ENCODE measurements around the gene SRSF5. TPM values are rescaled to one million over a fixed set of nuclear protein-coding genes. Genes with fewer than 3 reads are reported as not detected.

Gene SRSF5
- total RNA-seq, 1 experiment from 2014 or later: 389 TPM

- no peak overlapping the region for H4K91ac ChIP-seq (ENCODE audit: insufficient read length, low read depth, low read length)
- H3K27me3 Mint-ChIP-seq (ENCODE audit: low read depth): no peaks in the 10 kb centered on the region; the same call in none of the 2 replicates
- H2AK5ac ChIP-seq (ENCODE audit: insufficient read length, low read length): no peak overlapping the region
- DNase-seq: no peak
- H2BK15ac ChIP-seq (ENCODE audit: low read depth, low read length): no peak overlapping the region
- no peaks in the 10 kb centered on the region for H4K20me1 ChIP-seq (ENCODE audit: control insufficient read depth, insufficient read depth, insufficient read length)
- H2BK12ac ChIP-seq (ENCODE audit: insufficient read length, low read depth, low read length): no peak overlapping the region
- no peak overlapping the region for H3T11ph ChIP-seq (ENCODE audit: low read length)
- peak overlapping the region; percentile 3 to 45 (median 11); a peak in 3 of 7 replicates for H3K27ac Mint-ChIP-seq
- no CpG with 5 or more reads among the region's 22 CpGs for WGBS (ENCODE audit: extremely low coverage, insufficient read length, low lambda C conversion rate)
- no peaks in the 10 kb centered on the region for H3K4me1 ChIP-seq (ENCODE audit: insufficient read depth, low read length)
- no peaks in the 10 kb centered on the region for H3K27me3 ChIP-seq (ENCODE audit: insufficient read depth, low read length)
- H3K4me2 ChIP-seq (ENCODE audit: insufficient read depth, insufficient read length, low read length): no peak overlapping the region
- H3K4me1 Mint-ChIP-seq: peaks cover 19 to 29% of the 10 kb centered on the region in 2 experiments
- H3K79me1 ChIP-seq (ENCODE audit: insufficient read depth, low read depth, low read length, poor library complexity, severe bottlenecking): peaks cover 6% of the 10 kb centered on the region
- peaks cover 59 to 73% (median 69%) of the 10 kb centered on the region in 3 experiments for H3K36me3 Mint-ChIP-seq (ENCODE audit: insufficient read depth in 1 of 3, low read depth in 3 of 3)
- H2BK20ac ChIP-seq (ENCODE audit: low read depth, low read length, poor library complexity, severe bottlenecking): no peak overlapping the region
- no peaks in the 10 kb centered on the region for H3K9me3 ChIP-seq (ENCODE audit: control insufficient read depth, low read depth, low read length)
- H2BK5ac ChIP-seq (ENCODE audit: insufficient read length, low read length): no peak overlapping the region
- H3K23me2 ChIP-seq (ENCODE audit: insufficient read length, low read depth, low read length, poor library complexity, severe bottlenecking): peaks cover 6% of the 10 kb centered on the region
- no peaks in the 10 kb centered on the region for H3K9me3 Mint-ChIP-seq
- peaks cover 3% of the 10 kb centered on the region; the same call in 1 of the 2 replicates for H3K79me2 ChIP-seq (ENCODE audit: insufficient read depth, low read length)
- H4K8ac ChIP-seq (replicated peaks; ENCODE audit: insufficient read length, low read depth, low read length): no peak overlapping the region
- no peak overlapping the region for H3K23ac ChIP-seq (ENCODE audit: insufficient read length, low read depth, low read length)
- no peak overlapping the region for H3K9ac ChIP-seq (ENCODE audit: extremely low read depth, insufficient read length, low read length)
- no peak overlapping the region for H4K5ac ChIP-seq (ENCODE audit: insufficient read length, low read depth, low read length)
- H3K14ac ChIP-seq (ENCODE audit: insufficient read depth, low read length): no peak overlapping the region
- no peak overlapping the region for H3K56ac ChIP-seq (ENCODE audit: insufficient read length, low read depth, low read length)
- no peak for TF ChIP-seq CTCF (conservative IDR thresholded peaks at IDR 0.05)
- H2BK120ac ChIP-seq (ENCODE audit: low read depth, low read length, poor library complexity, severe bottlenecking): no peak overlapping the region
- H2AFZ ChIP-seq (ENCODE audit: low read length): no peak overlapping the region
- no peak overlapping the region for H3K18ac ChIP-seq (ENCODE audit: insufficient read length, low read depth, low read length)
- peak overlapping the region; percentile 24 to 46; a peak in 4 of 5 replicates for H3K4me3 Mint-ChIP-seq
- H3K4ac ChIP-seq (ENCODE audit: low read depth, low read length): no peak overlapping the region
- no peak overlapping the region for H3K27ac ChIP-seq (ENCODE audit: insufficient read length, low read depth, low read length)
These were observed 2.7 kb downstream of the SRSF5 start for GRCh38 chr14:69769623-69770022.
